Endothelial cell of umbilical vein (primary cell): ENCODE data around the gene PRKAB1.

ENCODE experiments used
- CTCF ChIP-seq, 2 donors: IDR thresholded peaks; 1 replicate in 1 of 2; 2 replicates in 1 of 2; pipeline ENCODE4 v1.5.1; 2011; ENCODE audit warnings: low read length in 2 of 2, mild to moderate bottlenecking in 2 of 2, moderate library complexity in 2 of 2, control low read depth in 1 of 2, inconsistent platforms in 1 of 2, low read depth in 1 of 2; ENCODE audit not compliant: insufficient read depth in 1 of 2; ENCODE audit errors: extremely low read depth in 1 of 2
- EZH2 ChIP-seq: IDR thresholded peaks from 2 replicates; pipeline ENCODE4 v1.6.1; 2012; ENCODE audit warnings: borderline replicate concordance, low read depth, mild to moderate bottlenecking, moderate library complexity, low read length, inconsistent platforms; ENCODE audit not compliant: severe bottlenecking
- FOS ChIP-seq: IDR thresholded peaks from 2 replicates; pipeline ENCODE4 v1.6.1; 2011; ENCODE audit warnings: mild to moderate bottlenecking, low read length, moderate library complexity, borderline replicate concordance; ENCODE audit not compliant: insufficient read depth
- GATA2 ChIP-seq: IDR thresholded peaks from 2 replicates; pipeline ENCODE4 v1.7.0; 2011; ENCODE audit warnings: low read depth, mild to moderate bottlenecking, moderate library complexity, mixed read lengths, low read length; ENCODE audit not compliant: insufficient read length, insufficient read depth
- JUN ChIP-seq: IDR thresholded peaks from 2 replicates; pipeline ENCODE4 v1.6.1; 2011; ENCODE audit warnings: borderline replicate concordance, low read depth; ENCODE audit not compliant: insufficient read length, insufficient read depth
- MAX ChIP-seq: IDR thresholded peaks from 2 replicates; pipeline ENCODE4 v1.6.1; 2011; ENCODE audit not compliant: insufficient read depth, insufficient read length
- POLR2A ChIP-seq: IDR thresholded peaks from 2 replicates; pipeline ENCODE4 v1.6.1; 2012; ENCODE audit warnings: low read depth, mild to moderate bottlenecking, control low read depth, low read length
- POLR2AphosphoS5 ChIP-seq: IDR thresholded peaks from 2 replicates; pipeline ENCODE4 v1.6.1; 2012; ENCODE audit warnings: low read depth, mild to moderate bottlenecking, control low read depth, low read length, moderate library complexity; ENCODE audit not compliant: insufficient read depth

- TF ChIP-seq CTCF (IDR thresholded peaks at IDR 0.05; ENCODE audit: extremely low read depth in 1 of 2, insufficient read depth in 1 of 2, low read depth in 1 of 2, low read length in 2 of 2) = no peak
- no peak for TF ChIP-seq POLR2A
- no peak for TF ChIP-seq POLR2AphosphoS5
- no peak for TF ChIP-seq EZH2
- TF ChIP-seq JUN = no peak
- TF ChIP-seq MAX = no peak
- no peak for TF ChIP-seq FOS
- no peak for TF ChIP-seq GATA2
These were observed 53.4 kb downstream of the PRKAB1 start for GRCh38 chr12:119721306-119721705.
